ENCODE measurements around the gene EDN1.

DNA sequence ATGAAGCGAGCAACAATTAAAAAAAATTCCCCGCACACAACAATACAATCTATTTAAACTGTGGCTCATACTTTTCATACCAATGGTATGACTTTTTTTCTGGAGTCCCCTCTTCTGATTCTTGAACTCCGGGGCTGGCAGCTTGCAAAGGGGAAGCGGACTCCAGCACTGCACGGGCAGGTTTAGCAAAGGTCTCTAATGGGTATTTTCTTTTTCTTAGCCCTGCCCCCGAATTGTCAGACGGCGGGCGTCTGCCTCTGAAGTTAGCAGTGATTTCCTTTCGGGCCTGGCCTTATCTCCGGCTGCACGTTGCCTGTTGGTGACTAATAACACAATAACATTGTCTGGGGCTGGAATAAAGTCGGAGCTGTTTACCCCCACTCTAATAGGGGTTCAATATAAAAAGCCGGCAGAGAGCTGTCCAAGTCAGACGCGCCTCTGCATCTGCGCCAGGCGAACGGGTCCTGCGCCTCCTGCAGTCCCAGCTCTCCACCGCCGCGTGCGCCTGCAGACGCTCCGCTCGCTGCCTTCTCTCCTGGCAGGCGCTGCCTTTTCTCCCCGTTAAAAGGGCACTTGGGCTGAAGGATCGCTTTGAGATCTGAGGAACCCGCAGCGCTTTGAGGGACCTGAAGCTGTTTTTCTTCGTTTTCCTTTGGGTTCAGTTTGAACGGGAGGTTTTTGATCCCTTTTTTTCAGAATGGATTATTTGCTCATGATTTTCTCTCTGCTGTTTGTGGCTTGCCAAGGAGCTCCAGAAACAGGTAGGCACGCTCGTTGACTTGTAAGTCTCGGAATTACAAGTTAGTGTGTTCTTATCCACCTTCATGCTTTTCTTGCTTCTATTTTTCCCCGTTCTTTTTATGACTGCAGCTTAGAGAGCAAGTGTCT, at the start of gene EDN1:
- TF ChIP-seq, protein P1, sequence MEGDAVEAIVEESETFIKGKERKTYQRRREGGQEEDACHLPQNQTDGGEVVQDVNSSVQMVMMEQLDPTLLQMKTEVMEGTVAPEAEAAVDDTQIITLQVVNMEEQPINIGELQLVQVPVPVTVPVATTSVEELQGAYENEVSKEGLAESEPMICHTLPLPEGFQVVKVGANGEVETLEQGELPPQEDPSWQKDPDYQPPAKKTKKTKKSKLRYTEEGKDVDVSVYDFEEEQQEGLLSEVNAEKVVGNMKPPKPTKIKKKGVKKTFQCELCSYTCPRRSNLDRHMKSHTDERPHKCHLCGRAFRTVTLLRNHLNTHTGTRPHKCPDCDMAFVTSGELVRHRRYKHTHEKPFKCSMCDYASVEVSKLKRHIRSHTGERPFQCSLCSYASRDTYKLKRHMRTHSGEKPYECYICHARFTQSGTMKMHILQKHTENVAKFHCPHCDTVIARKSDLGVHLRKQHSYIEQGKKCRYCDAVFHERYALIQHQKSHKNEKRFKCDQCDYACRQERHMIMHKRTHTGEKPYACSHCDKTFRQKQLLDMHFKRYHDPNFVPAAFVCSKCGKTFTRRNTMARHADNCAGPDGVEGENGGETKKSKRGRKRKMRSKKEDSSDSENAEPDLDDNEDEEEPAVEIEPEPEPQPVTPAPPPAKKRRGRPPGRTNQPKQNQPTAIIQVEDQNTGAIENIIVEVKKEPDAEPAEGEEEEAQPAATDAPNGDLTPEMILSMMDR (conservative IDR thresholded peaks at IDR 0.05) = no peak
- no peak for TF ChIP-seq ZFX (IDR thresholded peaks at IDR 0.05)

All from C4-2B (cell line).